ENCODE measurements around the gene LTB4R2.

The LTB4R2 gene

GRCh38 chr14:24309538-24310264 is at the start of gene LTB4R2:
Gene LTB4R2, plus strand, starts transcription at chr14:24310140. Its CDS starts 525 bp downstream, at chr14:24310665.
- no peak for DNase-seq

DNA sequence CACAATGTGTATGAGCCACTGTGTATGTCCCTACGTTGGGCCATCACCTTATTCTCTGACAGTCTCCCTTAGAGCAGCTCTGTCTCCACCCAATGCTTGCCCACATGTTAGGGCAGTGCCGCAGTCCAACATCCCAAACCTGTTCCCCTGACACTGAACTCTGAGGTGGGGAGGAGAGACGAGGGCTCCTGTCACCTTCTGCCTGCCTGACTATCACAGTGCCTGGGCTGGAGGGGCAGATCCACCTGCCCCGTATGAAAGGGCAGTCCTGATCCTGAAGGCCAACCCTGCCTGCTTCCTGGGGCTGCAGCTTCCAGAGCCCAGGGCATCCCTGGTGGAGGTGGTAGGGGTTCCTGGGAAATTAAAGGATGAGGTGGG is 49.2 kb upstream of the LTB4R2 start:
- DNase-seq, result no peak

DNA sequence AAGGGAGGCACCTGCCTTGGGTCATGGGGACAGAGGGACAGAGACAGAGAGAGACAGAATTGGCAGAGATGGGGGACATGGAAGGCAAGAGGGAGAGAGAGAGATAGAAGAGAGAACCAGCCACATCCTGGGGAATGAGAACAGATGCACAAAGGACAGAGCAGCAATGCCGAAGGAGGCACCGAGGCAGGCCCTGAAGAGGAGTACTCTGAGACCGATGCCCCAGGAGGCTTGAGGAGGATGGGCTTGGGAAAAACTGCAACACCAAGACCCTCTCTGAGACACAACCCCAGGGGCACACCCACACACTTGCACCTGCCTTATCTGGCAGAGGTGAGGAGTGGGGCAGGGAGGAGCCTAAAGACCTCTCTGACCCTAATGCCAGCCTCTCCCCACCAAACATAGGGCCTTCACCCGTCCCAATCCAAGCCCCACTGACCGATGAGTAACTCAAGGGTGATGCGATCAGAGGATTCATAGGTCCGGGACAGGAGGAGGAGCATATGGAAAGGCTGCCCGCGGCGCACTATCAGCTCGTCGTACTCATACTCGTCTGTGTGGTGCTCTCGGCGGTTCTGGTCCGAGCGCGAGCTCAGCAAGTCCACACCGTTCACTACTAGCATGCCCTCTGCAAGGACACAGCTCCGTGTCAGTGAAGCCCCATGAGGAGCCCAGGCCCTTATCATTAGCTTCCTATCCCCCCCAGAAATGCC is 48.5 kb upstream of the LTB4R2 start:
- no peak for DNase-seq

GRCh38 chr14:24261969-24262327 is 48.0 kb upstream of the LTB4R2 start:
- DNase-seq, result no peak

GRCh38 chr14:24262821-24263733 is 46.9 kb upstream of the LTB4R2 start, which contains the start of gene TGM1:
Gene TGM1, minus strand, starts transcription at chr14:24263177. Its CDS starts 825 bp downstream, at chr14:24262352.
- DNase-seq, result no peak

- DNase-seq, result no peak
These were observed 46.1 kb upstream of the LTB4R2 start for GRCh38 chr14:24263848-24264247.

- DNase-seq, result no peak
These were observed 45.6 kb upstream of the LTB4R2 start for GRCh38 chr14:24264298-24264697.

DNA sequence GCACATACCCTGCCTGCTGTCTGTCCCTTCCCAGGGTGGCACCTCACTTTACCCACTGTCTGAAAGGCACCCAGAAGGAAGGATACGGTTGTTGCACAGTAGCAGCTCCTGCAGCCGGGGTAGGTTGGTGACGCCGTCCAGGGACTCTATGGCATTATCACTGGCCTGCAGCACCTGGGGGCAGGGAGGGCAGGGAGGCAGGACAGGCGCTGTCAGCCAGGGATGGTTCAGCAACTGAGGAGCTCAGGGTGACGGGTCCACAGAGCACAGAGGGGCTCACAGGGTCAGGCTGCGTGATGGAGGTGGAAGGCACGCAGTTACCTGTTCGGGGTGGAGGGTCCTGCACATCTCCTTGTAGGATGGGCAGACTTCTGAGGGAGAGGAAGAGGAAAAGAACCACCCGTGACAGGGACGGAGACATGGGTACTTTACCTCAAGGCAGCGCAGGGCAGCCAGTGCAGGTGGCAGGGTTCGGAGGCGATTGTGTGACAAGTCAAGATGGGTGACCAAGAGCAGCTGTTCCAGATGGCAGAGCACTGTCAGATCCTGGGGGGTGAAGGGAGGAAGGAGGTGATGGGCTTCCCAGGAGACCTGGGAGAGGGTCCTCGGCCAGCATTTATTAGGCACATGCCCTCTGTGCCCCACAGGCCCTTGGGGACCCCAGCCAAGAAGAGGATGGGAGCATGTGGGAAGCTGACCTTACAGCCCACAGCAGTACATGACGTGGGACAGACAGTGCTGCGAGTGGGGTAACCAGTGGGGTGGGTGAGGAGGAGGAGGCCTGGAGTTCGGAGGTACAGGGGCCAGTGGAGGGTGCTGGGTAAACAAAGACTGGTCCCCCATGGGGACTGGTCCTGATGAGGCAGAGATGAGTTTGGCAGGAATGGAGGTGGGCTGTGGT is 43.3 kb upstream of the LTB4R2 start:
- no peak for DNase-seq

DNA sequence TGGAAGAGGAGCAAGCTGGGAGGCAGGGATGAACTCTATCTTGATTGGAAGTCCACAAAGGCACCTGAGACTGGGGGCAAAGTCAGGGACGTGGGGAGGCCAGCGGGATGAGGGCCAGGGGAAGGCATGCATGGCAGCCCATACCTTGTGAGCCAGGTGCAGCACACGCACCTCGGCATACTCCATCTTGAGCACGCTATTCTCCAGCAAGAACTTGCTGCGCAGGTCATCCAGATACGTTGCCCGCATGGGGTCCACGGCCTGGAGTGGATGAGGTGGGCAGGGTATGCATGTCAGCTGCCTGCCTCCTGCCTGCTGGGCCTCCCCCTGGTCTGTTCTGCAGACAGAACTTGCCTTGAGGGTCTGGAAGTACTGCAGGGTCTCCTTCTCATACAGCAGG is 42.4 kb upstream of the LTB4R2 start:
- no peak for DNase-seq

GRCh38 chr14:24268225-24268624 is 41.7 kb upstream of the LTB4R2 start:
- DNase-seq, result no peak

DNA sequence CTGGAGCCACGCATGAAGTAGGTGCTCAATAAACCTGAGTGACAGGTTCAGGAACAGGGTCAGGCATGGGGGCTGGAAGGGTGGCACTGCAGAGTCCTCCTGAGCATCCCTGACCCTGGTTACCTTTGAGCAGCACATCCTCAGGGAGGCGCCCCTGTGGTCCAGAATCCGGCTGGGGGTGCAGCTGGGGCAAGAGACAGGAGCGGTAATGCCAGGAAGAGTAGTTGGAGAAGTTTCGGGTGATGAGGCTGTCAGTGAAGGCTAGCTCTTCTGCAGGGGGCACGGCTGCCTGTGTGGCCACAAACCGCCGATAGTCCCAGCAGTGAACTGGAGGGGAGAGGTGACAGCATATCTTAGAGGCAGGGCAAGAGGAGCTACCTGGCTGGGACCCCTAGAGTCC is 40.6 kb upstream of the LTB4R2 start:
- DNase-seq, result no peak

- DNase-seq, result no peak
These were observed 39.9 kb upstream of the LTB4R2 start for GRCh38 chr14:24269910-24270536.

- peak; percentile 51 for DNase-seq
These were observed 39.3 kb upstream of the LTB4R2 start for GRCh38 chr14:24270537-24271133.

- peak; percentile 84 for DNase-seq
These were observed 38.7 kb upstream of the LTB4R2 start, which contains the start of gene RABGGTA for GRCh38 chr14:24271134-24271833. Gene RABGGTA, minus strand, starts transcription at chr14:24271597. Its CDS starts 482 bp downstream, at chr14:24271115.

GRCh38 chr14:24271834-24272263 is 38.1 kb upstream of the LTB4R2 start:
- DNase-seq, result no peak

DNA sequence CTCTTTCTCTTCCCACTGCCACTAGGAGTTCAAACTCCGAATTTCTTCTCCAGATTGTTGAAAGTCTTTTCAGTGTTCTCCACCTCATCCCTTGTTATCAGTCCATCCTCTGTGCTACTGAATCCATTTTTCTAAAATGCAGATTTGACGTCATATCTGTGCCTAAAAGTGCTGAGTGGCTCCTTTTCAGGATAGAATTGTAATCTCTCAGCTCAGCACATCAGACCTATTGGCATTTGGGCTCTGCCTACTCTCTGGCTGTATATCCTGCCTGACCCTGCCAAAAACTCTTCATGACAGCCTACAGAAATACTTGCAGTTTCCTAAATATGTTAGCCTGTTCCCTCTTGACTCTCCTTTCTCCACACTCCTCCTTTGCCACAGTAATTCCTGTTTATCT is 37.5 kb upstream of the LTB4R2 start:
- DNase-seq, result no peak

DNA sequence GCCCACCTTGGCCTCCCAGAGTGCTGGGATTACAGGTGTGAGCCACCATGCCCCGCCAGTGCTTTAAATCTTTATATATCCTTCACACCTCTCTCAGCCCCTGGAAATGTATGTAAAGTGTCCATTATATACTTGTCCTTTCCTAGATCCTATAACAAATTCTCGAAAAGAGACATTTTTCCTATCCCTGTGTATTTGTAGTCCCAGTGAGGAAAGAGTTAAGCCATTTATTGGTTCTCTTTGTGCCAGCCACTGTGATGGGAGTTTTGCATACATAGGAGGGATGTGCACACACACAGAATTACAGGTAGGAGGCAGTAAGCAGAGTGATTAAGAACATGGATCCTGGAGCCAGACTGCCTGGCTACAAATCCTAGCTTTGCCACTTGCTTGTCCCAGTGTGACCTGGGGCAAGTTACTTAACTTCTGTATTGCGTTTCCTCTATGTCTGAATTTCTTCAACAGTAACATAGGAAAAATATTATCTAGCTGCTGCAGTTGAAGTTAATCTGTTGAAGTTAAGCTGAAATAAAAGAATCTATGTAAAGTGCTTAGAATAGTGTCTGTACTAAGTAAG is 36.4 kb upstream of the LTB4R2 start:
- DNase-seq, result peak; percentile 54

- no peak for DNase-seq
These were observed 35.8 kb upstream of the LTB4R2 start for GRCh38 chr14:24274101-24274543.

DNA sequence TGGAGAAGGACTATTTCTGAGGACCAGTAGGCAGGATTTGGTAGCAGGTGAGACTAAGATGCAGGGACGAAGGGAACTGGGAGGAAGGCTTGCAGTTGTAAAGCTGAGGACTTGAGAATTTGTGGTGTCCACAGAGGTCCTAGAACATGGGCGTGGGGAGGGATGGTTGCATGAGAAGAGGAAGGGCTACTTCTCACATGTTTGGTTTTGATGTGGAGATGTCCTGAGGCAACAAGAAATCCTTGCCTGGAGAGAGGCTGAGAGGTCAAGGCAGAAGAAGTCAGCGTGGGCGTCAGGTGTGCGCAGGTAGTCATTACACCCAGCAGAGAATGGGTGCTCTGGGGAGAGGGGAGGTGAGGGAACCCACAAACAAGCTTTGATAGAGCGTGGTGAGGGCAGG is 32.9 kb upstream of the LTB4R2 start:
- DNase-seq, result no peak
